Mesenchymal stem cell (in vitro differentiated cells and primary cell): ENCODE data around the gene CRISP1.

Experiments used
- DNase-seq: peaks from one replicate; pipeline ENCODE4 v3.0.0-alpha.2; 2013
- H2AFZ ChIP-seq: one replicate; pipeline ENCODE4 v1.6.1; 2013; ENCODE audit warnings: low read depth, mild to moderate bottlenecking, control low read depth, inconsistent platforms, low read length, moderate library complexity
- H2AK5ac ChIP-seq: 2 replicates; pipeline ENCODE4 v1.6.1; 2013; ENCODE audit warnings: low read length, moderate library complexity, mild to moderate bottlenecking, inconsistent platforms; ENCODE audit not compliant: severe bottlenecking
- H2BK120ac ChIP-seq: one replicate; pipeline ENCODE4 v1.6.1; 2013; ENCODE audit warnings: low read depth, mild to moderate bottlenecking, inconsistent platforms, low read length, moderate library complexity
- H2BK12ac ChIP-seq, 2 experiments: one replicate each; pipeline ENCODE4 v1.6.1; 2013; ENCODE audit warnings: inconsistent platforms in 2 of 2, low read length in 2 of 2, mild to moderate bottlenecking in 2 of 2, moderate library complexity in 2 of 2, control low read depth in 1 of 2
- H2BK15ac ChIP-seq: one replicate; pipeline ENCODE4 v1.6.1; 2013; ENCODE audit warnings: mild to moderate bottlenecking, low read depth, inconsistent platforms; ENCODE audit not compliant: poor library complexity, severe bottlenecking
- H2BK5ac ChIP-seq: 2 replicates; pipeline ENCODE4 v1.6.1; 2013; ENCODE audit warnings: low read depth, mild to moderate bottlenecking, low read length, control low read depth, inconsistent platforms; ENCODE audit not compliant: poor library complexity, severe bottlenecking
- H3K14ac ChIP-seq, 2 experiments: one replicate each; pipeline ENCODE4 v1.6.1; 2013; ENCODE audit warnings: inconsistent platforms in 2 of 2, low read length in 2 of 2, control low read depth in 1 of 2, mild to moderate bottlenecking in 1 of 2, moderate library complexity in 1 of 2
- H3K18ac ChIP-seq, 2 experiments: one replicate each; pipeline ENCODE4 v1.6.1; 2013; ENCODE audit warnings: inconsistent platforms in 2 of 2, low read length in 2 of 2, control low read depth in 1 of 2, low read depth in 1 of 2, mild to moderate bottlenecking in 1 of 2
- H3K23ac ChIP-seq, 2 experiments: one replicate each; pipeline ENCODE4 v1.6.1; 2013; ENCODE audit warnings: inconsistent platforms in 2 of 2, low read length in 2 of 2, mild to moderate bottlenecking in 2 of 2, moderate library complexity in 2 of 2, control low read depth in 1 of 2
- H3K27ac ChIP-seq: 2 replicates; pipeline ENCODE4 v1.5.1; 2013; ENCODE audit warnings: mild to moderate bottlenecking, moderate library complexity, low read length, control low read depth, inconsistent platforms; ENCODE audit not compliant: poor library complexity, severe bottlenecking
- H3K27me3 ChIP-seq, 2 experiments: 2 replicates each; pipeline versions ENCODE4 v1.6.1 to v1.7.0; 2013; ENCODE audit warnings: low read length in 2 of 2, mild to moderate bottlenecking in 2 of 2, moderate library complexity in 2 of 2, control low read depth in 1 of 2, inconsistent platforms in 1 of 2; ENCODE audit not compliant: control insufficient read depth in 1 of 2, insufficient read depth in 1 of 2
- H3K36me3 ChIP-seq, 2 experiments: 2 replicates each; pipeline versions ENCODE4 v1.6.1 to v1.7.0; 2013; ENCODE audit warnings: low read length in 2 of 2, control low read depth in 1 of 2, inconsistent platforms in 1 of 2, low read depth in 1 of 2, mild to moderate bottlenecking in 1 of 2; ENCODE audit not compliant: insufficient read depth in 2 of 2, control insufficient read depth in 1 of 2
- H3K4ac ChIP-seq, 2 experiments: one replicate each; pipeline ENCODE4 v1.6.1; 2013; ENCODE audit warnings: inconsistent platforms in 2 of 2, low read length in 2 of 2, mild to moderate bottlenecking in 2 of 2, moderate library complexity in 2 of 2, control low read depth in 1 of 2, low read depth in 1 of 2
- H3K4me1 ChIP-seq: 2 replicates; pipeline ENCODE4 v1.6.1; 2013; ENCODE audit warnings: low read depth, low read length, control low read depth; ENCODE audit not compliant: control insufficient read depth, insufficient read depth
- H3K4me2 ChIP-seq: 2 replicates; pipeline ENCODE4 v1.6.1; 2013; ENCODE audit warnings: low read length, mild to moderate bottlenecking, inconsistent platforms; ENCODE audit not compliant: poor library complexity, severe bottlenecking
- H3K4me3 ChIP-seq, 2 experiments: 2 replicates each; pipeline versions ENCODE4 v1.5.1 to v1.7.0; 2013; ENCODE audit warnings: low read length in 2 of 2, mild to moderate bottlenecking in 2 of 2, control low read depth in 1 of 2, low read depth in 1 of 2; ENCODE audit not compliant: insufficient read depth in 1 of 2
- H3K79me1 ChIP-seq: replicated peaks from 2 replicates; pipeline ENCODE4 v1.6.1; 2013; ENCODE audit warnings: mild to moderate bottlenecking, control low read depth, low read length, inconsistent platforms; ENCODE audit not compliant: poor library complexity, severe bottlenecking
- H3K9ac ChIP-seq: 2 replicates; pipeline ENCODE4 v1.7.0; 2013; ENCODE audit warnings: mild to moderate bottlenecking, low read length, moderate library complexity
- H3K9me3 ChIP-seq: 2 replicates; pipeline ENCODE4 v1.7.0; 2013; ENCODE audit warnings: mild to moderate bottlenecking, low read length; ENCODE audit not compliant: control insufficient read depth
- H4K8ac ChIP-seq: one replicate; pipeline ENCODE4 v1.6.1; 2013; ENCODE audit warnings: inconsistent platforms, mild to moderate bottlenecking, low read length, moderate library complexity
- H4K91ac ChIP-seq: one replicate; pipeline ENCODE4 v1.6.1; 2013; ENCODE audit warnings: mild to moderate bottlenecking, low read length, inconsistent platforms
- WGBS: methylation state at CpG from one replicate; pipeline ENCODE4 v1.1.7; 2013; ENCODE audit warnings: mixed read lengths; 5-methylcytosine and 5-hydroxymethylcytosine counted together

The CRISP1 gene

GRCh38 chr6:49813248-49813647, 53.1 kb downstream of the CRISP1 start:
- no peak overlapping the region for H2BK15ac ChIP-seq
- WGBS: 77% methylated on average over 2 of the region's 2 CpGs
- H3K14ac ChIP-seq: no peak overlapping the region
- no peak overlapping the region for H2BK5ac ChIP-seq
- H3K23ac ChIP-seq: no peak overlapping the region
- H3K4me3 ChIP-seq: no peak overlapping the region
- no peaks in the 10 kb centered on the region for H3K4me1 ChIP-seq
- H3K4ac ChIP-seq: no peak overlapping the region
- H2AK5ac ChIP-seq: no peak overlapping the region
- no peak overlapping the region for H3K27ac ChIP-seq
- no peak overlapping the region for H4K8ac ChIP-seq
- no peaks in the 10 kb centered on the region for H3K27me3 ChIP-seq
- H2BK120ac ChIP-seq: no peak overlapping the region
- no peak overlapping the region for H4K91ac ChIP-seq
- no peaks in the 10 kb centered on the region for H3K79me1 ChIP-seq
- no peak overlapping the region for H2AFZ ChIP-seq
- H3K36me3 ChIP-seq: no peaks in the 10 kb centered on the region
- H2BK12ac ChIP-seq: no peak overlapping the region
- no peak for DNase-seq
- no peak overlapping the region for H3K4me2 ChIP-seq
- no peak overlapping the region for H3K18ac ChIP-seq
- no peak overlapping the region for H3K9ac ChIP-seq
- H3K9me3 ChIP-seq: no peaks in the 10 kb centered on the region

DNA sequence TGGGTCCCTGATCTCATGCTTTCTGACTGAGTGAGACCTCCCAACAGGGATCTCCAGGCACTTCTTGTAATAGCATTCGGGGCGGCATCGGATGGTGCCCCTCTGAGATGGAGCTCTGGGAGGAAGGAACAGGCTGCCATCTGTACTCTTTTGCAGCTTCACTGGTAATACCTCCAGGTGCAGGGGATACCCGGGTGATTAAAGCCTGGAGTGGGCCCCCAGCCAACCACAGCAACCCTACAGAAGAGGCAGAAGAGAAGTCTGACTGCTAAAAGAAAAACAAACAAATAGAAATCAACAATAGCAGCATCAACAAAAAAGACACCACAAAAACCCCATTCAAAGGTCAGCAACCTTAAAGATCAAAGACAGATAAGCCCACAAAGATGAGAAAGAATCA, 60.2 kb downstream of the CRISP1 start:
- DNase-seq: no peak
- H3K23ac ChIP-seq: no peak overlapping the region
- H3K9ac ChIP-seq: no peak overlapping the region
- H3K4me1 ChIP-seq: no peaks in the 10 kb centered on the region
- no peak overlapping the region for H2BK5ac ChIP-seq
- no peak overlapping the region for H3K14ac ChIP-seq
- no peak overlapping the region for H3K27ac ChIP-seq
- no peaks in the 10 kb centered on the region for H3K36me3 ChIP-seq
- WGBS: 90% methylated on average over 4 of the region's 4 CpGs
- no peak overlapping the region for H3K18ac ChIP-seq
- H2BK120ac ChIP-seq: no peak overlapping the region
- no peaks in the 10 kb centered on the region for H3K79me1 ChIP-seq
- no peak overlapping the region for H3K4me2 ChIP-seq
- no peak overlapping the region for H2AFZ ChIP-seq
- H2BK12ac ChIP-seq: no peak overlapping the region
- H3K4ac ChIP-seq: no peak overlapping the region
- no peak overlapping the region for H4K8ac ChIP-seq
- H3K9me3 ChIP-seq: no peaks in the 10 kb centered on the region
- no peak overlapping the region for H2BK15ac ChIP-seq
- H3K27me3 ChIP-seq: no peaks in the 10 kb centered on the region
- no peak overlapping the region for H2AK5ac ChIP-seq
- no peak overlapping the region for H3K4me3 ChIP-seq
- H4K91ac ChIP-seq: no peak overlapping the region

GRCh38 chr6:49805246-49805645, 61.1 kb downstream of the CRISP1 start:
- Histone ChIP-seq H3K79me1 (no peaks in the 10 kb centered on the region), H3K23ac (no peak overlapping the region), H2AFZ (no peak overlapping the region), H4K91ac (no peak overlapping the region), H3K9me3 (no peaks in the 10 kb centered on the region), H3K4me1 (no peaks in the 10 kb centered on the region), H3K18ac (no peak overlapping the region), H3K4me3 (no peak overlapping the region), H2BK15ac (no peak overlapping the region), H2BK5ac (no peak overlapping the region), H3K4ac (no peak overlapping the region), H2AK5ac (no peak overlapping the region), H4K8ac (no peak overlapping the region), H2BK12ac (no peak overlapping the region), H3K14ac (no peak overlapping the region), H3K4me2 (no peak overlapping the region), H3K27me3 (no peaks in the 10 kb centered on the region), H3K9ac (no peak overlapping the region), H3K27ac (no peak overlapping the region), H2BK120ac (no peak overlapping the region), H3K36me3 (no peaks in the 10 kb centered on the region)
- DNase-seq: no peak
- WGBS: 44% methylated on average over 3 of the region's 3 CpGs

GRCh38 chr6:49801525-49801924, 64.8 kb downstream of the CRISP1 start:
- H2BK12ac ChIP-seq: no peak overlapping the region
- H4K91ac ChIP-seq: no peak overlapping the region
- H3K4me3 ChIP-seq: no peak overlapping the region
- no peaks in the 10 kb centered on the region for H3K27me3 ChIP-seq
- no peak overlapping the region for H3K14ac ChIP-seq
- H2BK15ac ChIP-seq: no peak overlapping the region
- H3K18ac ChIP-seq: no peak overlapping the region
- no peak overlapping the region for H3K23ac ChIP-seq
- no peaks in the 10 kb centered on the region for H3K4me1 ChIP-seq
- no peak overlapping the region for H3K27ac ChIP-seq
- WGBS: 93% methylated on average over 5 of the region's 8 CpGs
- H2BK120ac ChIP-seq: no peak overlapping the region
- no peak overlapping the region for H4K8ac ChIP-seq
- no peaks in the 10 kb centered on the region for H3K36me3 ChIP-seq
- no peaks in the 10 kb centered on the region for H3K79me1 ChIP-seq
- no peak for DNase-seq
- no peak overlapping the region for H2AK5ac ChIP-seq
- H2AFZ ChIP-seq: no peak overlapping the region
- H3K9ac ChIP-seq: no peak overlapping the region
- no peaks in the 10 kb centered on the region for H3K9me3 ChIP-seq
- no peak overlapping the region for H2BK5ac ChIP-seq
- H3K4me2 ChIP-seq: no peak overlapping the region
- no peak overlapping the region for H3K4ac ChIP-seq
